GM21737 (cell line): ENCODE results near the gene SCAMP1.

Experiments
- ATAC-seq: cut with Tn5 transposase; IDR thresholded peaks from one replicate; pipeline ENCODE4 v1.9.1; 2021; ENCODE audit warnings: mild to moderate bottlenecking, moderate library complexity; ENCODE audit not compliant: unreplicated experiment

The SCAMP1 gene

DNA sequence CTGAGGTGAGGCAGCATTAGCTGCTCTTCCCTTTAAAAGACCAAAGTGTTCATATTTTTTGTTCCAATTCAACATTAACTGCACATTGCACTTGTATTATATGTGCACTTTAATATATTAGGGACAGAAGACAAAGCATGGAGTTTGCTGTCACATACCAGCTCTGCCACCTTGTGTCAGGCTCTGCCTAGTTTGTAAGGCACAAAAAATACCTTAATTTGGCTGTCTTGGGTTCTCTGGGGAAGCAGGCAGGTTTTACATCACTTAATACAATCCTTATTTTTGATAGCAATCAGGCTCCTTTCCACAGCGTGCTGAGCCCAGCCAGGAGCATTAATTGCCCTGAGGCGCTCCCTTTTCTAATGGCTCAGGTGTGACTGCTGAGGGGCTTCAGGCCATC is 131.8 kb downstream of the SCAMP1 start:
- ATAC-seq, result no peak

DNA sequence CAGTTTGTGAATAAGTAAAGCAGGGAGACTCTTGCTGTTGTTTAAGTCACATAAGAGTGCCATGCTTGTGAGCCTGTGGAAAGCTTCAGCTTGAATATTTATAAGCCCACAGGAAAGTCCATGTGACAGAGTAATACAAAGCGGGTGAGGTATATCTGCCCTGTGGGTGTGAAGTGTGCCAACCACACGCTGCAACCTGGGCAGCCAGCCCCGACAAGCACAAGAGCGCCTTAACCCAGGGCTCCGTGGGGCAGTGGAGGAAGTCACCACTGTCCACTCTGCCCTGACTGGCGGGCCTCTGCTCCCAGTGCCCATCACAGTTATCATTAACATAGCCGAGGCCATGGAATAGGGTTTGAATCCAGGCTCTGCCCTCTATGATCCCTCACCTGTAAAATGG is 132.2 kb downstream of the SCAMP1 start:
- ATAC-seq, result no peak

DNA sequence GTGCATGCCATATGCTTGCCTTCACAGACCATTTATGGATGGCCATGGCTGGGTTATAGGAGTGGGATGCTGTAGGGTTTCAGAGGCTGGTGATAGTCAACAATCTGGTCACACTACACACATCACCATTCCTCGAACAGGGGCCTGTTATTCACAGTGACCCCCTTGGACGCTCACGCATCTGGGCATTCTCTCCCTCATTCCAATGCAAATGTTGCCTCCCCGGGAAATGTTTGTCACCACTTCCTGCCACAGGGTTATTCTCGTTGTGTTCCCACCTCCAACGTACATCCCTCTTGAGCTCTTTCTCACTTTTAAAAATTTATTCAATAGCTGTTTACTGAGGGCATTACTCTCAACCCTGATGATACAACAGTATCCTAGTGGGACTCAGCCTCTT is 135.4 kb downstream of the SCAMP1 start:
- no peak for ATAC-seq

DNA sequence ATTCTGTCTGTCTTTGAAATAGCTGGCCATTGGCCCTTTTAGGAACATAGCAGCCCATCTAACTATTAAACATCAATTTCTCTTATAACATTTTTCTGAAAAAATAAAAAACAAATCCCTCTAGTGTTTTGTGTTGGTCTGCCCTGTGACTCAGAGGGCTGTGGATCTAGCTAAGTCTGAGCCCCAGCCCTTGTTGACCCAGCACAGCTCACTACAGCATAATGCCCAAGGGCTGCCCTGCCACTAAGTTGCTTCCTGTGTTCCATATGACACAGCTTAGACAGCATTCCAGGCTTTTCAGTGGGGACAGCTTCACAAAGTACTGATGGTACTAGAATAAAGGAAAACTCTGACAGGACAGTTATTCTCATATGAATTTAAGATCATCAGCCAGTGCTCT is 136.0 kb downstream of the SCAMP1 start:
- ATAC-seq, result no peak

DNA sequence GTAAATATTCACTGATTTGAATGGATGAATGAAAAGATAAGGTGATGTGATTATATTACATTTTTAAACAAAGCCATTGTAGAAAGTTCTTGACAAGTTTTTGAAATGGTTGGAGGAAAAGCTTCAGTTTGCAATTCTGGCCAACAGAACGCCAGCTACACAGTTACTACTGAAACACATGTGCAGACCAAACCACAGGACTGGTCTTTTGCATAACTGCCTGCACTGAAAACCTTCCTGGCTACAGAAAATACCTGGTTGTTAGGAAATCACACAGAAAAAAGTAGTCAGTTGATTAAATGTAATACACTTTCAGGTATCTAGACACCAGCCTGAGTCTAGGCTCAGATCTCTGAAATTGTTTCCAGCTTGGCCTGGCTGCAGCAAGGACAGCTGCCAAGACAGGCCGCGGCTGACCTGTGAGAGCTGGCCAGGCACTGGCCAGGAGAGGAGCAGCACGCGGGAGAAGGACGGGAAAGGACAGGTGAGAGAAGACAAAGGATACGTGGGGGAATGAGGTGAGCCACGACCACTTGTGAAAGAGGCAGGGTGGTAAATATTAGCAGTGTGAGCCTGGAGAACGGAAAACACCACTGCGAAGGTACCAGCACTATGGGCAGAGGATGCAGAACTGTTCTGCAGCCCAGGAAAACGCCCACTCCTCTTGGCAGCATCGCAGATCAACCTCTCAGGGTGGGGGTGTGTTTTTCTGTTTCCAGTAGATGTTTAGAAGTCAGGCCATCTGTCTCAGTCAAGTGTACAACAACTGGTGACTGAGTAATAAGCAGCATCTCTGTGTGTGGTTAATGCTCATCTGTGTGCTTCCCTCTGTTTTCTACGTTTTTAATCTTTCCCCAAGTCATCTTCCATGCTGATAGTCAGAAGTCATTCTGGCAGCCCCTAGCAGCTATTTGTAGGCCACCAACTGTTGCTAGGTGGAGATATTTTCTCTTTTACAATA is 137.4 kb downstream of the SCAMP1 start:
- no peak for ATAC-seq

DNA sequence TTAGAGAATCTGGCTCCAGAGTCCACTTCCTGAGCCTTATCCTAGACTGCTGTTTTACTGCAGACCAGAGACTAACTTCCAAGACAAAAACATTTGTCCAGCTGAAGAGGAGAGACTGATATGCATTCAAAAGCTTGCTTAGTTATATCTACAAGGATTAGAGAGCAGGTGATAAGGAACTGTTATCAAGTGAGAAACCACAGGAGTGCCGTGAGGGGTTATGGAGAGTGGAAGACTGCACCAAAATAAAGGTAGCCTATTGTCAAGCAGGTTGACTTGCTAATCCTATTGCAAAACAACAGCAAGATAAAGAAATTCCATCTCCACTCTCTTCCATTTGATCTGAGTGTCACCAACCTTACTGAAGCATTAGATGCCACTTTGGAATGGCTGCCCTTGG is 139.1 kb downstream of the SCAMP1 start:
- ATAC-seq, result no peak

DNA sequence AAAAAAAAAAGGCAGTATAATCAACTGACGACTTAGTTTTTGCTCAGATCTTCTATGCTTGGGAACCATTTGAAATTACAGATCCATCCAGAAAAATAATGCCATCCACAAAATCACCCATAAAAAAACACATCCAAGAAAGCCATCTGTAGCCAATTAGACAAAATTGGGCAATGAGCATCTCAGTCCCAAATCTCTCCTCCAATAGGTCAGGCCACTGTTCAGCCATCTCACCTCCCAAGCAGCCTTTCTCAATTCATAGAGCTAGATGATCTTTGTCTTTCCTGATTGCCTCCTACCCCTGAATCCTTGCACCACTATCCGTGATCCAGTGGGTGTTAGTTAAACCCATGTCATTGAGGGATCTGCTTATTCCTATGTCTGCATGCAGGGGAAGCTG is 139.6 kb downstream of the SCAMP1 start:
- ATAC-seq, result no peak

DNA sequence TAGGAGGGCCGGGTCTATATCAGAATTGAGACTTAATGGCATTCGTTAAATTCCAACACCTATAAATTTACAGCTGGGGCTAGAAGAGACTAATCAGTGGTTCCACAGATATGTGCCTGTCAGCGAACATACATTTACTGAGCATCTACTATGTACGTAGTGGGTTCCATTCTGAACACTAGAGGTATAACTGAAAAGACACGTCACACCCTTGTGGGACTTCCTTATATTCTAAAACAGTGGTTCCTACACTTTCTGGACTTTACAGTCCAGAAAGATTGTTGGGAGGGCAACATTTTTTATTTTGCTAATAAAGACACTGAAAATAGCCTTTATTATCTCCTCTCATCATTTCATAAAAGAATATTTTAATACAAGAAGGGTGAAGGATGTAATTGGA is 140.5 kb downstream of the SCAMP1 start:
- ATAC-seq, result no peak

DNA sequence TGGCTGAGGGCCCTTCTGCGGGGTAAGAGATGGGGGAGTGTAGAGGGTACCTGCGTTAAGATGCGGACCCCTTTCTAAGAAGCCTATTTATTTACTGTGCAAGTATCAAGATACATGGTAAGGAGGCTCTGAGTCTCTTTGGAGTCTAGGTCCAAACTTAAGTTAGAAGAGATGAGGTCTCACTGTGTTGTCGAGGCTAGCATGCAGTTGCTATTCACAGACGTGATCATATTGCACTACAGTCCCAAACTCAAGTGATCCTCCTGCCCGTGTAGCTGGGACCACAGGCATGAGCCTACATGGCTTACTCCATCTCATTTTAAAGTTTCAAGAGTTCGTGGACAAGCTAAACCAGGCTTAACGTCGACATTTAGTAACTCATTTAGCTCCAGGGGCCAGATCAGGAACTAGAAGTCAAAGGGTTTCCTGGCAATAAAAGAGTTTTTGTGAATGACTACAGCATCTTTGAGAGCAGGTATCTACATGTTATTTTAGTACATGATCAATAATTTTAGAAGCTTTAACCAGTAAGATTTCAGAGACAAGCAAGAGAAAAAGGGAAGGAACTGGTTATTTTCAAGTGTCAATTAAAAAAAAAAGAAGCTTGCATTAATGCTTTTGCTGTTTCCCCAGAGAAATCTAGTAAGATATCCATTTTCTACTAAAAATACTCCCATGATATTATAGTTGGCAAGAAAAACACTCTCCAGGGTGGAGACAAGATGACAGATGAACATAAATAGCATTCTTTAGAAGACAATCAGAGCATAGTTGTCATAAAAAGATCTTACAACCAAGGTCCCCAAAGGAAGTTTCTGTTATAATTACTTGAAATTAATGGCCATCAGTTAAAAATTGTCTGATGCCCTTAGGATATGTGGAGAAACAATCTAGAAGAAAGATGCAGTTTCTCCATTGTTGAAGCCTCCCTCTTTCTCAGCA is 141.3 kb downstream of the SCAMP1 start:
- no peak for ATAC-seq

DNA sequence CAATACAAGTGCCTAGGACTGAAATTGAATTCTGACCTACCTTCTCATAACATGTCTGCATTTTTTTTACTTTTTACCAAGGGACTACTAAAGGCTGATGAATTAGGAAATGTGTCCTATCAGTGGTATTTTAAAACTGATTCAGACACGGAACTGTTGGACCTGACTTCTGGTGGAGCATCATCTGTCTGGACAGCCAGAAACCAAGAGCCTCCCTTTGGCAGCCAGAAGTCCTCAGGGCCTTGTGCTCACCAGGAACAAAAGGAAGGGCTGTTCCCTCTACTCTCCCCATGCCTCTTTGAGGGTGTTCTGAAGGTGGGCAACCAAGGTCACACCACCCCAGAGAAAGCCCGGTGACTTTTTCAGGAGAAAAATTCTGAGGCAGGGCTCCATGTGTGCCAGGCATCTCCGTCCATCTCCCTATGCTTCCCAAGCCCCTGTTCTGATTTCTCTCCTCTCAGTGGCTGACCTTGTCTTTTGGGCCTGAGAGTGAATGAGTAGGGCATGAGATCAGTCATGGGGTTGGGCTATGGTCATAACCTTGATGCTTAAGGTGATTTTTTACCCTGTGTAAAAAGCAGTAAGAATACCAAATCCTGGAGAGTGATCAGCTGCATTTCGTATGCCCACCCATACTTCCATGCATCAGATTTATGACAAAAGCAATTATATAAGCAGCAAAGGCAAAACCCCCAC is 143.7 kb downstream of the SCAMP1 start:
- ATAC-seq, result no peak

DNA sequence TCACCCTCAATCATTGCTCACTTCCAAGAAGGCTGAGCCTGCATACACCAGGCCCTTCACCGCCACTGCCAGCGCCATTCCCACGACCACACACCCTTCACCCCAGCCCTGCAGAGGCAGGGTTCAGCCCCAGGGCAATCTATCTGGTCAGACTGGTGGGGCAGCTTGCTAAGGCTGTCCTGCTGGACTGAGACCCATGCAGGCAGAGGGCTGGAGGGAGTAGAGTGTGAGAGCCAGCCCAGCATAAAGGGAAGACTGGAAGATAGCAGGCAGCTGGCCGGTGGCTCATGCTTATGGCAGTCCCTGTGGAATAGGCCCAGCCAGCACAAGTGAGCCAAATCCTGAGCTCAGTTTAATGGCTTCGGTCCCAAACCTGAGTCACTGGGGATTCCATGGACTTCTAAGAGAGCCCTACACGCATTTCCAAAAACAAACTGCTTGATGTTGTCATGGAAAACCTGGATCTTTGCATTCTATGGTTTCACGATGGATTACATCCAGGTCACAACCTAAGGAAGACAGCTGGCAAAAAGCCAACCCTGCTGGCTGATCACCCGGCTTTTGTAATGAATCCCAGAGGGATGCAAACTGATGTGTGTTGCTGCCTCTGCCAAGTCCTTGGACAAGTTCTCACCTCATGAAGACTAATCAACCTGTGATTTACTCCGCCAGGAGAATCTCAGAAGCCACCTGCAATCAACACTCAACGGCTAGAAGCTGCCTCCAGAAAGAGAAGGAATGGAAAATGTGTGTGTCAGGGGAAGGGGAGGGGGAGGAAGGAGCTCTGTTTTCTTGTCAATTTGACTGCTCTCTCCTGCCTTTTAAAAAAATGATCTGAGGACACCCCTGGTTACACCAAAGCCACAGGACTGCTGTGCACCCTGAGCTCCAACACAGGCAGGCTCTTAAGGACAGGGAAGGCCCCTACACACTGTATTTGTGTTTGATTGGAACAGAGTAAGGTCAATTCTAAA is 144.6 kb downstream of the SCAMP1 start:
- ATAC-seq, result no peak

DNA sequence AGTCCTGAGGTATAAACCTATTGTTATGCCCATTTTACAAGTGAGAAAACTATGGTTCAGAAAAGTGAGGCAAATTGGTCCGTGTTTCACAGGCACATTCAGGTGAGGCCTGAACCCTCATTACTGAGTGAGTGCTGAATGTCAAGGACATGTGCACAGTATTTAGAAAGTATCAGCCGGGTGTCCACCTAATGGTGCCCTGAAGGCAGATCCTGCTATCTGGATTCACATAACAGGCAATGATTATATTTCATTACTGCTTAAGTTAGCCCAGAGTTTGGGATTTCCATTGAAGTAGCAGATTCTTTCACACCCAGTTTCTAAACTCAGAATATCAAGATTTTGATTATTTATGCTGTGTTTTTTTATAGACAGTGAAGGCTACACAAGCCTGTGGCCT is 145.4 kb downstream of the SCAMP1 start:
- ATAC-seq, result no peak

DNA sequence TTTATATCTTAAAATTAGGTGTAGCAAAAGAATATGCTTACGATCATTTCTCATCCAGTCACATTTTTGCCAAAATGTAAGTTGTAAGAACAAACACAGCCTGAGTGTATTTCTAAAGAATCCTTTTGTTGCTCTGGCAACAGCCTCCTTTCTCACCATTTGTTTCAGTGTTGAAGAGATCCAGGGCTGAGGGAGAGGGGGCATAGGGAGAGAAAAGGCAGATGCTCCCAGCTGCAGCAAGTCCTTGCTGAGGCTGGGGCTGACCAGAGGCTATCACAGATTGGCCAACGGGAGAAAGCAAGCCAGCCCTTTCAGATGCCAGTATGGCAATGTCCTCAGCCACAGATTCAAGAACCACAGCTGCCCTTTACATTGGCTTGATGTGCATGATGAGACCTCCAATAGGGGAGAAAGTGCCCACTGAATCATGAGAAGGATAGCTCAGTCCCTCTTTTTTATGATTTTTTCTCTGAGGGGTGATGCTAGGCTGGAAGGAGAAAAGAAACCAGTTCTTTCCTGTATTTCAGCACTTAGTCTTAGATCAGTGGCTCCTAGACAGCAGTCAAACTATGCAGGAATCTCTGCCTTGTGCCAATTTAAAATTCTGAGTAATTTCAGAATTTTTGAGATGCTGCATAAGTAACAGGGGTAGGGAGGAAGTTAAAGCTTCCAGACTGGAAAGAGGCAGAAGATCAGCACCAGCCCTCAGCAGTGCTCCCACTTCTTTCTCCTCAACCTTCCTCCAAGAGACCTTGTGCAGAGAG is 146.0 kb downstream of the SCAMP1 start:
- ATAC-seq, result no peak

DNA sequence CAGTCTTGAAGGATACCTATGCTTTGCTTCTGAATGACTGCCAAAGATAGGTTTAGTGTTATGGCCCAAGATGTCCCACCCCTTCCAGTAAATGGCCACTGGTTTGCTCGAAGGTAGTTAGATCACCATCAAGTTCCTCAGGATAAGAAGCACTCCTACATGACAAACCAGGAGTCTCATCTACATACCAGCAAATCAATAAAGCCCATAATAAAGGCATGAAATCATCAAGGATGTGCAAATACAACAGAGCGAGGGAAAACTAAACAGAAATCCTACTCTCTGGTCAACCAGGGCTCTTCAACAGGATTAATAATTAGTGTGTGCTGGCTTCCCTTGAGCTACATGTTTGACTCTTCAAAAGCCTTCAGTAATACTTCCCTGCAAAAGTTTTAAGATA is 147.1 kb downstream of the SCAMP1 start:
- ATAC-seq, result no peak

DNA sequence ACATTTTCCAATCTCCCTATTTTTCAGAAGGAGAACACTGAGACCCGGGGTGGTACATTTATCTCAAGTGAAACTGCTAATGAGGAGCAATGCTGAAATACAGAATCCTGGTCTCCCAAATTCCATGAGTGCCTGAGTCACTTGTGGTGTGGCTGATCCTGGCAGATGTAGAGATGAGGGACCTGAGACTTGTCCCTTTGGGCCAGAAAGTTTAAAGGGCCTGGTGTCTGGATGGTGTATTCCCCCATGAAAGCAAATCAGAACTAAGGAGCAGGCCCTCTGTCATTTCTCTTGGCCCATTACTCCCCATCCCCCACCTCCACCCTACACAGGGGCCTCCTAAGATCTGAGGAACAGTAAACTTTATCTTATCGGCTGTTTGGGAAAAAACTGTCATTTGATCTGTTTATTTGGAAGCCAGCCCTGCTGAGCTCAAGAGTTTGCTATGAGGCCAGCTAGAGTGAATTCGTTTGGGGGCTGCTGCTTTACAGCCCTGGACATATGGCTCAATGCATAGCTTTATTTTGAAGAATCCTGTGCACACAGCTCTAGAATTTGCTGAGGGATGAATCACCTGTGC is 147.9 kb downstream of the SCAMP1 start:
- no peak for ATAC-seq

DNA sequence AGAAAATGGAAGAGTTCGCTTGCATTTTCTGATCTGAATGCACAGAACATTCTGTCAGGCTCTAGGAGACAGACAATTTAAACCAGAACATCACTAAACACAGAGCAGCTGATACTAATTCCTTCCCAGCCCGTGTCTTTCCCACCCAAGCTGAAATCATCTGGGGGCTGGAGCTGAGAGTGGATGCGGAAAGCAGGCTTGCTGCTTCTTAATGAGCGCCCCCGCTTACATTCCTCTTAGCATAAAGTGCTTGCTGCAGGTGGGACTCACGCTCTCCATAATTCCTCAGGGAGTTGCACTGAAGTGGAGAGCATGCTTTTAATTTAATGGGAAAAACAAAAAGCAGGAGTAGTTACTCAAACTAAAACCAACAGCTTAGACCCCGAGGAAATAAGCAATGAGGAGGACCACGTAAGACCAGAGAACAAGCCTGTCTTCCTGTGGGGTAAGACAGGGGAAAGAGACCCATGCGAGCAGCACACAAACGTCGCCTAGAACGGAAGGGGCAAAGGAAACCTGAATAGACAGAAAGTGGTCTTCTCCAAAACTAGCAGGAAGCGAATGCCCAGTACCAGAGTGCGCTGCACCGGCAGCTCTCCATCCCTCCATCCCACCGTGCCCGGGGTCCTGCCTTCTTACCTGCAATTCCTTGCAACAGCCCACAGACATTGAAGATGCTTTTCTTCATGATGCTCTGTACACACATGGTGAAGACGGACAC is 148.9 kb downstream of the SCAMP1 start:
- no peak for ATAC-seq

DNA sequence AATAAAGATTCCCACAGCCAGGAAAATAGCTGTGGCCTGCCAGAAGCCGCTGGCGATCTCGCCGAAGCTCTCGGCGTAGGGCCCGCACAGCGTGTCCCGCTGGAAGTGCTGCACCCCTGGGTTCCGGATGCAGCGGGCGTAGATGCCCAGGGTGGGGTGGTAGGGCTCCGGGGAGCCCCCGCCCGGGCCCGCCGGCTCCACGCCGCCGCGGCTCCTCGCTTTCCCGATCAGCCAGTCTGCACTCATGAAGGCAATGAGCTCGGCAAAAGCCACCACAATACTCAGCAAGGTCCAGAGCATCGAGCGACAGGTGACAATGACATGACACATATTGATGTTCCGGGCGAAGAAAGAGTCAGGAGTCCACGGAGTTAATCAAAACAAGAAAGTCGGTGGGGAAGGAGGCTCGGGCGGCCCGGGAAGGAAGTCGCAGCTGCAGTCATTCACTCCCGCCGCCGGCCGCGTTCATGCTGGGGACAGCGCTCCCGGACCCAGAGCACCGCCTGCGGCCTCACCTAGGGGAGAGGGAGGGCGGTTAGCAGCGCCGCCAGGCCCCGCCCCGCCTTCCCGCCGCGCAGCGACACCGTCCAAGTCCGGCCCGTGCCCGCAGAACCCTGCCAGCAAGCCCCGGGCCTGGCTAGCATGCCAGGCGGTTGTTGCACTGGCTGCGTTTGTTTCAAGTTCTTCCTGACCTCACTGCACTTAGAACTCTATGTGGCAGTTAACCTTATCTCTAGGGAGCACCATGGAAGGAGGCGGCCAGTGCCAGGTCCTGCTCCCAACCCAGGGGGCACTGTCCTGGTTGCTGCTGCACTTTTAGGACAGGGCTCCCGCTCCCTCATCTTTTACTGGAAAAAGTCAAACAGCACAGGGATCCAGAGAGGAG is 149.7 kb downstream of the SCAMP1 start:
- ATAC-seq, result peak; percentile 84
